Endothelial cell of umbilical vein (primary cell): Measurements from ENCODE around the gene TTYH2.

Experiments
- EZH2 ChIP-seq: IDR thresholded peaks from 2 replicates; pipeline ENCODE4 v1.6.1; 2012; ENCODE audit warnings: borderline replicate concordance, low read depth, mild to moderate bottlenecking, moderate library complexity, low read length, inconsistent platforms; ENCODE audit not compliant: severe bottlenecking
- FOS ChIP-seq: IDR thresholded peaks from 2 replicates; pipeline ENCODE4 v1.6.1; 2011; ENCODE audit warnings: mild to moderate bottlenecking, low read length, moderate library complexity, borderline replicate concordance; ENCODE audit not compliant: insufficient read depth
- GATA2 ChIP-seq: IDR thresholded peaks from 2 replicates; pipeline ENCODE4 v1.7.0; 2011; ENCODE audit warnings: low read depth, mild to moderate bottlenecking, moderate library complexity, mixed read lengths, low read length; ENCODE audit not compliant: insufficient read length, insufficient read depth
- MYC ChIP-seq: IDR thresholded peaks from one replicate; pipeline ENCODE4 v1.6.1; 2011; ENCODE audit warnings: mild to moderate bottlenecking, low read depth, low read length
- POLR2AphosphoS5 ChIP-seq: IDR thresholded peaks from 2 replicates; pipeline ENCODE4 v1.6.1; 2012; ENCODE audit warnings: low read depth, mild to moderate bottlenecking, control low read depth, low read length, moderate library complexity; ENCODE audit not compliant: insufficient read depth
- TF ChIP-seq, protein P1 (sequence below), 2 donors: IDR thresholded peaks; 1 replicate in 1 of 2; 2 replicates in 1 of 2; pipeline ENCODE4 v1.5.1; 2011; ENCODE audit warnings: low read length in 2 of 2, mild to moderate bottlenecking in 2 of 2, moderate library complexity in 2 of 2, control low read depth in 1 of 2, inconsistent platforms in 1 of 2, low read depth in 1 of 2; ENCODE audit not compliant: insufficient read depth in 1 of 2; ENCODE audit errors: extremely low read depth in 1 of 2

GRCh38 chr17:74299226-74300009, 86.0 kb downstream of the TTYH2 start:
- TF ChIP-seq, protein P1, sequence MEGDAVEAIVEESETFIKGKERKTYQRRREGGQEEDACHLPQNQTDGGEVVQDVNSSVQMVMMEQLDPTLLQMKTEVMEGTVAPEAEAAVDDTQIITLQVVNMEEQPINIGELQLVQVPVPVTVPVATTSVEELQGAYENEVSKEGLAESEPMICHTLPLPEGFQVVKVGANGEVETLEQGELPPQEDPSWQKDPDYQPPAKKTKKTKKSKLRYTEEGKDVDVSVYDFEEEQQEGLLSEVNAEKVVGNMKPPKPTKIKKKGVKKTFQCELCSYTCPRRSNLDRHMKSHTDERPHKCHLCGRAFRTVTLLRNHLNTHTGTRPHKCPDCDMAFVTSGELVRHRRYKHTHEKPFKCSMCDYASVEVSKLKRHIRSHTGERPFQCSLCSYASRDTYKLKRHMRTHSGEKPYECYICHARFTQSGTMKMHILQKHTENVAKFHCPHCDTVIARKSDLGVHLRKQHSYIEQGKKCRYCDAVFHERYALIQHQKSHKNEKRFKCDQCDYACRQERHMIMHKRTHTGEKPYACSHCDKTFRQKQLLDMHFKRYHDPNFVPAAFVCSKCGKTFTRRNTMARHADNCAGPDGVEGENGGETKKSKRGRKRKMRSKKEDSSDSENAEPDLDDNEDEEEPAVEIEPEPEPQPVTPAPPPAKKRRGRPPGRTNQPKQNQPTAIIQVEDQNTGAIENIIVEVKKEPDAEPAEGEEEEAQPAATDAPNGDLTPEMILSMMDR (IDR thresholded peaks at IDR 0.05; ENCODE audit: extremely low read depth in 1 of 2, insufficient read depth in 1 of 2, low read depth in 1 of 2, low read length in 2 of 2), result no peak
- TF ChIP-seq EZH2, result no peak
- TF ChIP-seq MYC, result no peak
- no peak for TF ChIP-seq GATA2
- TF ChIP-seq POLR2AphosphoS5, result no peak
- TF ChIP-seq FOS, result no peak
